HG03354 (cell line): ENCODE data around the gene ATP5ME.

Experiments used
- ATAC-seq: cut with Tn5 transposase; IDR thresholded peaks from one replicate; pipeline ENCODE4 v1.9.1; 2021; ENCODE audit warnings: mild to moderate bottlenecking; ENCODE audit not compliant: unreplicated experiment, poor library complexity, severe bottlenecking

ATP5ME gene

DNA sequence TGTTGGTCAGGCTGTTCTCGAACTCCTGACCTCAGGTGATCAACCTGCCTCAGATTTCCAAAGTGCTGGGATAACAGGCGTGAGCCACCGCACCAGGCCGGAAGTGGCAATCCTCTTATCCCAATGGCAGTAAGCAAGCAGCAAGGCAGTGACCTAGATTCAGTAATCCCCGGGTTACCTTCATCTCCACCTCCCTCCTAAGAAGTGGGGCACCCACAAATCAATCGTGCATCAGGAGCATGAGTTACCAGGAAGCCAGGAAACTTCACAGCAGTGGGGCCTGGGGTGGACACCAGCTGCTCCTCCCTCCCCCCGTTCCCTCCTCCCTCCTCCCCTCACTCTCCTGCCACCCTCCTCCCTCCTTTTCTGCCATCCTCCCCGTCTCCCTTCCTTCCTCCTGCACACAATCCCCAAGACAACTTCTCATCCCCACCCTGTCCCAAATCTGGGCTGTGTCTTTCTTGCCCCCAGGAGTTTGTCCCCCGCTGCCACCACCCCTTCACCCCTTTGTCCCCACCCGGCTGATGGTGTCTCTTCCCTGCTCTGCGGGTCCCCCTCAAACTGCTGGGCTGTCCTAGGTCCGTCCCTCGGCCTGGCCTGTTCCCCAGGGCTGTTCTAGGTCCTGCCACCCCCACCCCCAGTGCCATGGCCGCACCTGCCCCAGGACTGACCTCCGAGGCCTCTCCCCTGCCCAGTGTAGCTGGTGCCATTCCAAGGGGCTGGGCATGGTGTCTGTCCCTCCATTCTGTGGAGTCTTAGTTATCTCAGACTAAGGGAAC, 46.5 kb downstream of the ATP5ME start:
- ATAC-seq, result no peak

DNA sequence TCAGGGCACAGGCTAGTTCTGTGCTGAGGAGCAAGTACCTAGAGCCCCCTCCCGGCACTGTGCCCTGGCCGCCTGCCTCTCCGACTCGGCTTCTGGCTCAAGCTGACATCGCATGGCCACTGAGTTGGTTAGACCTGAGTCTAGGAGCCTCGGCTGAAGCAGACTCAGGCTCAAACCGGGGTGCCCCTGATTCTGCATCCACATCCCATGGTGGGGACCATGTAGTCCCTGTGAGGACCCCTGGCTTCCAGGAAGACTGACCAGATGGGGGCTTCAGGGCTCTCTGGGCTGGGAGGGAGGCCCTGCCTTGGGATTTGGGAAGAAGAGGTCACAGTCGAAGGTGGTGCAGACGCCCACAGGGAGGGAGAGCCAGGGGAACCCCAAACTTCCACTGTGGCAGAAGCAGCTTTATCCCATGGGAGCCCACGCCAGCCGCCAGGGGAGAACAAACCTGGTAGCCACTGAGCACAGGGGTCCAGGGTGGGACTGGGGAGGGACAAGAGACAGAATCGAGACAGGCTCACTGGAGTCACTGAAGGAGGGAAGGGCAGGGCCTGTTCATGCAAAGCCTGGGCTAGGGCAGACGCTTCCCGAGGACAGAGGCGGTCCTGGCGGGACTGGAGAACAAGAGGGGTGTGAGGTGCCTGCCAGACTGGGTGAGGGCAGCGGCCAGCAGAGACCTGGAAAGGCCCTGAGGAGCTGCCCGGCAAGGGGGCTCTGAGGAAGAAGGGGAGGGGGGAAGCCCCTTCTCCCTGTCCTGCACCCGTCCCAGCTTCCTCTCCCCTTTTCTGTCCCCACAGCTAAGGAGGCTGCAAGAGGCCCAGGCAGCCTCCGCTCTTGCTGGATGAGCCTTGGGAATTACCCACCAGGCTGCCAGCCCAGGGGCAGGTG, 47.6 kb downstream of the ATP5ME start:
- no peak for ATAC-seq

DNA sequence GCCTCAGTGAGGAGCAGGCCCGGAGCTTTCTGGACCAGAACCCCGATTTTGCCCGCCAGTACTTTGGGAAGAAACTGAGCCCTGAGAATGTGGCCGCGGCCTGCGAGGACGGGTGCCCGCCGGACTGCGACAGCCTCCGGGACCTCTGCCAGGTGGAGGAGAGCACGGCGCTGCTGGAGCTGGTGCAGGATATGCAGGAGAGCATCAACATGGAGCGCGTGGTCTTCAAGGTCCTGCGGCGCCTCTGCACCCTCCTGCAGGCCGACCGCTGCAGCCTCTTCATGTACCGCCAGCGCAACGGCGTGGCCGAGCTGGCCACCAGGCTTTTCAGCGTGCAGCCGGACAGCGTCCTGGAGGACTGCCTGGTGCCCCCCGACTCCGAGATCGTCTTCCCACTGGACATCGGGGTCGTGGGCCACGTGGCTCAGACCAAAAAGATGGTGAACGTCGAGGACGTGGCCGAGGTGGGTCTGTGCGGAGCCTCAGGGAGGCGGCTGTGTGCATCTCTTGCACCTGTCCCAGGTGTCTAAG, 48.4 kb downstream of the ATP5ME start:
- ATAC-seq, result no peak

DNA sequence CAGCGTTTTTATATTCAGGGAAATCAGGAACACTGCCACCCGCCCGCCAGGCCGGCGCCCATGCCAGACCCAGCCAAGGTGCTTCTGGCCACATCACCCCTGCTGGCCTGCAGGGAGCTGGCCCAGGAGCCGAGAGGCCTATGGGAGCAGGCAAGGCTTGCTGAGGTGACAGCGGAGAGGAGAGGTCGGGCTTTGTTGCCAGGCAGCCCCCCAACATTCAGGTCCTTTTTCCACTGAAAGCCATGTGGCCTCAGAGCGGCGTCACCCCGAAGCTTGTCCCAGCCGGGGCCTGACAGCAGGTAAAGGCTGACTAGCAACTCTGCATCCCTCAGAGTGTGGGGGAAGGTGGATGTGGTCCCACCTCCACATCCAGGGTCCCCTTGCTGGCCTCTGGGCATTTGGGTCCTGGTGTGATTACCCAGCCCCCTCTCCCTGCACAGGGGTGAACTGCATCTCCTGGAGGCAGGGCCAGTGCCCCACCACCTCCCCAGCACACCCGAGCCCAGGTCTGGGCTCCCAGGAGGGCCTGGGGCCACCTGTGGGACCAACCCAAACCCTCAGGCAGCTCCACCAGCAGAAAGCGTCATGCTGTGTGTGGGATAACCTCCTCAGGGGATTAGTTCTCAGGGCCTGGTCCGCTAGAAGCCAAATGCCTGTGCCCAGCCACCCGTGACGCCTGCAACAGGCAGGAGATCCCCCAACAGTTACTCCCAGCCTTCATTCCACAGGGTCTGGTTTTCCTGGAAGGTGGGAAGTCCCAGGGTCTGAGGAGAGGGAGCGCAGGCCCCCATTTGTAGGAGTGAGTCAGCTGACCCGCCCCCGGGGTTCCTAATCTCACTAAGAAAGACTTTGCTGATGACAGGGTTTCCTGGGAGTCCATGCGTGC, 49.1 kb downstream of the ATP5ME start, which contains the start of gene PDE6B:
PDE6B (plus strand) TSS at position 869 of the 886 bp plus-strand sequence. CDS start 54 bp downstream, outside the sequence.
- no peak for ATAC-seq

DNA sequence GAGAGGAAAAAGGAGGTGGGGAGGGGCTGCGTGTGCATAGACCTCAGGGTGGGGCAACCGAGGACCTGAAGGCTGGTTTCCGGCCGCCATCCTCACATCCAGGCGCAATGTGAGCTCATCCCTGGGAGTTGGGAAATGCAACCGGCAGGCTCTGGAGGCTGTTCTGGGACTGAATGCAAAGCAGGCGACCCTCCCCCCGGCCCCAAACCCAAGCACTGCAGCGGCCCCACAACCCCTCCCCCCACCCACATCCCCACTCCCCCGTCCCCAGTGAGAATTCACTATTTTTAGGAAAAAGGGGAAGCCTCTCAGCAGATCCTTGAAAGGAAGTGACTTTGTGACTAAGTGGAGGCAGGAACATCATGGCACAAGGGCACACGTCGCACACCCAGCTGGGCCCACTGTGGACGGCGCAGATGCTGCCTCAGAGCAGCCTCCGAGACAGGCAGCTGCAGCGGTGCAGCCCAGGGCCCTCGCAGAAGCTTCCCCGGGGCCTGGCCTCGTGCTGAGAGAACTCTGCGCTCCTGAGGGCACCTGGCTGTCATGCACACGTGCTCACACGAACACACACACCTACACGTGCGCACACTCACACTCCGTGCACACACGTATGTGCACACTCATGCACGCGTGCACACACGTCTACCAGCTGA, 50.0 kb downstream of the ATP5ME start:
- no peak for ATAC-seq

DNA sequence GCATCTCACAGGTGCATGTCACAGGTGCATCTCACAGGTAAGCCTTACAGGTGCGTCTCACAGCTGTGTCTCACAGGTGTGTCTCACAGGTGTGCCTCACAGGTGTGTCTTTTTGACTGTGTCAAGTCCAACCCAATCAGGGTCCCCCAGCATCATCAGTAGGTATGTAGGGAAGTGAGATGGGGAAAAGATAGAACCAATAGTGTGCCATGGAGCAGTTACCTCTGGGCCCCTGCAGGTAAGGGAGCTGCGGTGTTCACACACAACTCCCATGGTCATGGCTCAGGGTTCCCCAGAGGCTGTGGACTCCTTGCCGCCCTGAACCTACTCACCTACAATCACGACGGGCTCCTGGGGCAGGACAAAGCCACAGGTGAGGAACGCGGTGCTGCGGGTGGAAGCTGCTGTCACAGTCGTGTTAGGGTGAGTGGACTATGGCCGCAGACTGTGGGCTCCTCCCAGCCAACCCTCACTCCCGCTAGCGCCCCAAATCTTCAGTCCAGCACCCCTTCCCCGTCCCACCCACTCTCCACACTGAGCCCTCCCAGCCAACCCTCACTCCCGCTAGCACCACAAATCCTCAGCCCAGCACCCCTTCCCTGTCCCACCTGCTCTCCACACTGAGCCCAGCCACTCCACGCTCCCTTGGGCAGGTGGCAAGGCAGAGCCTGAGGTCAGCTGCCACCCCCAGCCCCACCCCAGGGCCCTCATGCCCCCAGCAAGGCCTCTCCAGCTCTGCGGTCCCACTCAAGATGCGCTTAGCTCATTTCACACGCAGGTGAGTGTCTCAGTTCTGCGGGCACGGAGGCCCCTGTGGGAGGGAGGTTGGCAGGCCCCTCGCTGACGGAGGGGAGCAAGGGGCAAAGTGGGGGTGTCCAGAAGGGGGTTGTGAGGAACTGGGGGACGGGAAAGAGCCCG, 50.8 kb downstream of the ATP5ME start:
- ATAC-seq, result no peak
